Measurements from ENCODE around the gene EXD3.
"Not testable (repeated sequence)": the region's sequence is repeated elsewhere in the genome, so short reads cannot be mapped to it uniquely, and the experiment has no call there.

DNA sequence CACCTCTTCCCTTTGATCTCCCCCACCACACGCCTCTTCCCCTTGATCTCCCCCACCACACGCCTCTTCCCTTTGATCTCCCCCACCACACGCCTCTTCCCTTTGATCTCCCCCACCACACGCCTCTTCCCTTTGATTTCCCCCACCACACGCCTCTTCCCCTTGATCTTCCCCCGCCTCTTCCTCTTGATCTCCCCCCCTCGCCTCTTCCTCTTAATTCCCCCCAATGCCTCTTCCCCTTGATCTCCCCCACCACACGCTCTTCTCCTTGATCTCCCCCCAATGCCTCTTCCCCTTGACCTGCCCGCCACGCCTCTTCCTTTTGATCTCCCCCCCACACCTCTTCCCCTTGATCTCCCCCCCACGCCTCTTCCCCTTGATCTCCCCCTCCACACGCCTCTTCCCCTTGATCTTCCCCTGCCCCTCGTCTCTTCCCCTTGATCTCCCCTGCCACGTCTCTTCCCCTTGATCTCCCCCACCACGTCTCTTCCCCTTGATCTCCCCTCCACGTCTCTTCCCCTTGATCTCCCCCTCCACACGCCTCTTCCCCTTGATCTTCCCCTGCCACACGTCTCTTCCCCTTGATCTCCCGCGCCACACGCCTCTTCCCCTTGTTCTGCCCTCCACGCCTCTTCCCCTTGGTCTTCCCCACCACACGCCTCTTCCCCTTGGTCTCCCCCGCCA, 27.7 kb upstream of the EXD3 start:
- TF ChIP-seq CTCF (IDR thresholded peaks at IDR 0.05; ENCODE audit: low read length); EZH2 (optimal IDR thresholded peaks at IDR 0.05; ENCODE audit: low read depth, low read length); EZH2phosphoT487 (IDR thresholded peaks at IDR 0.05; ENCODE audit: low read length): not testable (repeated sequence)
